Osteocyte (in vitro differentiated cells): ENCODE results near the gene RNF14. TPM values are rescaled to one million over a fixed set of nuclear protein-coding genes. Genes with fewer than 3 reads are reported as not detected.
"Not testable (repeated sequence)": the region's sequence is repeated elsewhere in the genome, so short reads cannot be mapped to it uniquely, and the experiment has no call there.

ENCODE experiments used
- DNase-seq: peaks from one replicate; pipeline ENCODE4 v3.0.0; 2021; ENCODE audit warnings: mixed read lengths; ENCODE audit not compliant: unreplicated experiment; ENCODE audit errors: extremely low spot score
- H3K27ac Mint-ChIP-seq: one replicate; pipeline ENCODE4 v1.8.0; 2021; ENCODE audit warnings: mild to moderate bottlenecking, mixed read lengths; ENCODE audit not compliant: unreplicated experiment
- H3K27me3 Mint-ChIP-seq: one replicate; pipeline ENCODE4 v1.8.0; 2021; ENCODE audit warnings: mixed read lengths; ENCODE audit not compliant: unreplicated experiment
- H3K36me3 Mint-ChIP-seq: one replicate; pipeline ENCODE4 v1.8.0; 2021; ENCODE audit warnings: mixed read lengths; ENCODE audit not compliant: unreplicated experiment
- H3K4me1 Mint-ChIP-seq: one replicate; pipeline ENCODE4 v1.8.0; 2021; ENCODE audit warnings: mixed read lengths; ENCODE audit not compliant: unreplicated experiment
- H3K4me3 Mint-ChIP-seq: one replicate; pipeline ENCODE4 v1.8.0; 2021; ENCODE audit warnings: mild to moderate bottlenecking, moderate library complexity, mixed read lengths; ENCODE audit not compliant: unreplicated experiment
- H3K9me3 Mint-ChIP-seq: one replicate; pipeline ENCODE4 v1.8.0; 2021; ENCODE audit warnings: mixed read lengths; ENCODE audit not compliant: unreplicated experiment
- total RNA-seq: library from RNA; stranded (reverse); gene quantifications from 2 replicates; pipeline ENCODE4 v1.2.1, GENCODE V29; 2021
- TF ChIP-seq, protein P1 (sequence below): fragments of 200-600 bp; sonication (generic); IDR thresholded peaks from 2 replicates; pipeline ENCODE4 v1.5.0; 2021; ENCODE audit warnings: antibody characterized with exemption, mild to moderate bottlenecking, moderate library complexity

Gene RNF14
- total RNA-seq, 1 donor from 2014 or later = 66.8 TPM

DNA sequence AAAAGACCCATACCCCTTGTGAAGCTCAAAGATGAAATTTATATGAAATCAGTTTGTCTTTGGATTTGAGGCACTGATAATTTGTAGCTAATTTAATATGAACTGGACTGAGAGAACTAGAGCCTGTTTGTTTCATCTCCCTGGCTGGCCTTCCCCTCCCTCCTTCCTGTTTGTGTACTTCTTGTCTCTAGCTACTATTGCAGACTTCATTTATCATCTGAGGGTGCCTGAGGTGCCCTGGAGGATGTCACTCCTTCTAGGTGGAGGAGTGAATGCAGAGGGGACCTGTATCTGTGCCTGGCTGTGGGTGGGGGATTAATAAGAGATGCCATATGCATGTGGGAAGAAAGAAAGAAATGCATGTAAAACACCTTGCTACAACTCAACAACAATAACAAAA is 66.1 kb downstream of the RNF14 start:
- H3K36me3 Mint-ChIP-seq = no peaks in the 10 kb centered on the region
- TF ChIP-seq, protein P1, sequence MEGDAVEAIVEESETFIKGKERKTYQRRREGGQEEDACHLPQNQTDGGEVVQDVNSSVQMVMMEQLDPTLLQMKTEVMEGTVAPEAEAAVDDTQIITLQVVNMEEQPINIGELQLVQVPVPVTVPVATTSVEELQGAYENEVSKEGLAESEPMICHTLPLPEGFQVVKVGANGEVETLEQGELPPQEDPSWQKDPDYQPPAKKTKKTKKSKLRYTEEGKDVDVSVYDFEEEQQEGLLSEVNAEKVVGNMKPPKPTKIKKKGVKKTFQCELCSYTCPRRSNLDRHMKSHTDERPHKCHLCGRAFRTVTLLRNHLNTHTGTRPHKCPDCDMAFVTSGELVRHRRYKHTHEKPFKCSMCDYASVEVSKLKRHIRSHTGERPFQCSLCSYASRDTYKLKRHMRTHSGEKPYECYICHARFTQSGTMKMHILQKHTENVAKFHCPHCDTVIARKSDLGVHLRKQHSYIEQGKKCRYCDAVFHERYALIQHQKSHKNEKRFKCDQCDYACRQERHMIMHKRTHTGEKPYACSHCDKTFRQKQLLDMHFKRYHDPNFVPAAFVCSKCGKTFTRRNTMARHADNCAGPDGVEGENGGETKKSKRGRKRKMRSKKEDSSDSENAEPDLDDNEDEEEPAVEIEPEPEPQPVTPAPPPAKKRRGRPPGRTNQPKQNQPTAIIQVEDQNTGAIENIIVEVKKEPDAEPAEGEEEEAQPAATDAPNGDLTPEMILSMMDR = no peak
- H3K27me3 Mint-ChIP-seq = peaks cover 12% of the 10 kb centered on the region
- no peak overlapping the region for H3K27ac Mint-ChIP-seq
- no peaks in the 10 kb centered on the region for H3K4me1 Mint-ChIP-seq
- no peak overlapping the region for H3K4me3 Mint-ChIP-seq
- DNase-seq = no peak
- H3K9me3 Mint-ChIP-seq = no peaks in the 10 kb centered on the region

DNA sequence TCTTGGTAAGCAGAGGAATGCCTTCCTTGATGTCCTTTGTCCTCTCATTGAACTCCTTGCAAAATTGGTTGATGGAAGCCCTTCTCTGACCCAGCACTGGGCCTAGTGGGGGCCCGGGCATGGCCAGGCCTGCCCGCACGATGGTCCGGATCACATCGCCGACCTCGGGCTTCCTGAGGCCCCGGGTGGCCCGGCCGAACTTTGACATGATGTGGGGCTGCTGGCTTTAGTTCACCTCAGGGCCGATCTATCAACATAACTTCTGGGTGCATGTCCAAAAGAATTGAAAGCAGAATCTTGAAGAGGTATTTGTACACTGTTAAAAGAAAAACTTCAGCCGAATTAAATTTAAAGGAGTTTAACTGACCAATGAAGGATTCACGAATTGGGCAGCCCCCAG is 68.0 kb downstream of the RNF14 start:
- H3K4me1 Mint-ChIP-seq = no peaks in the 10 kb centered on the region
- TF ChIP-seq, protein P1 = no peak
- H3K36me3 Mint-ChIP-seq = no peaks in the 10 kb centered on the region
- no peak overlapping the region for H3K27ac Mint-ChIP-seq
- H3K4me3 Mint-ChIP-seq = no peak overlapping the region
- no peak for DNase-seq
- no peaks in the 10 kb centered on the region for H3K9me3 Mint-ChIP-seq
- peaks cover 5% of the 10 kb centered on the region for H3K27me3 Mint-ChIP-seq

DNA sequence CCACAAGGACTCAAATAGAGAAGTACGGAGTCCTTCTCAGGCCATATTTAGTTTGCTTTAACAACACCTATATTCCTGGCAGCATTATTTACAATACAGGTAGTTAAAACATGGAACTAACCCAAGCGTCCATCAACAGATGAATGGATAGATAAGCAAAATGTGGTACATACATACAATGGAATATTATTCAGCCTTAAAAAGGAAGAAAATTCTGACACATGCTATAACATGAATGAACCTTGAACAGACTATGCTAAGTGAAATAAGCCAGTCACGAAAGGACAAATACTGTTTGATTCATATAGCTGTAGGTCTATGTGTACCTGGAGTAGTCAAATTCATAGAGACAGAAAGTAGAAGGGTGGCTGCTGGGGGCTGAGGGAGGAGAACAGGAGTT is 68.7 kb downstream of the RNF14 start:
- not testable (repeated sequence) for H3K4me1 Mint-ChIP-seq, H3K27ac Mint-ChIP-seq, H3K9me3 Mint-ChIP-seq, H3K27me3 Mint-ChIP-seq, H3K4me3 Mint-ChIP-seq, DNase-seq, H3K36me3 Mint-ChIP-seq

DNA sequence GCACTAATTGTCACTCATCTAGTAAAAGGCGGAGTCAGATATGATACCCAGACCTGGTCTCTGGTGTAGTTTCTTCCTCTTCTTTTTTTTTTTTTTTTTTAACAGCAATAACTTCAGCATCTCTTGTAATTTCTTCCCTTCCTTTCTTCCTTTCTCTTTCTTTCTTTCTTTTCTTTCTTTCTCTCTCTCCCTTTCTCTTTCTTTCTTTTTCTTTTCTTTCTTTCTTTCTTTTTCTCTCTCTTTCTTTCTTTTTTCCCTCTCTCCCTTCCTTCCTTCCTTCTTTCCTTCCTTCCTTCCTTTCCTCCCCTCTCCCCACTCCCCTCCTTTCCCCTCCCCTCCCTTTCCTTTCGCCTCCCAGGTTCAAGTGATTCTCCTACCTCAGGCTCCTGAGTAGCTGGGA is 69.8 kb downstream of the RNF14 start:
- H3K36me3 Mint-ChIP-seq = no peaks in the 10 kb centered on the region
- no peak overlapping the region for H3K4me3 Mint-ChIP-seq
- H3K27me3 Mint-ChIP-seq = peaks cover 3% of the 10 kb centered on the region
- H3K27ac Mint-ChIP-seq = no peak overlapping the region
- H3K4me1 Mint-ChIP-seq = no peaks in the 10 kb centered on the region
- no peak for DNase-seq
- TF ChIP-seq, protein P1 = no peak
- no peaks in the 10 kb centered on the region for H3K9me3 Mint-ChIP-seq

Other genes starting within 250 kb of the RNF14 start
- gene PCDH1, start 90.7 kb upstream of the RNF14 start, total RNA-seq = 6.3 and 7.3 TPM in 2 replicates
- gene DELE1, start 45.2 kb upstream of the RNF14 start, total RNA-seq = 60.2 and 64.1 TPM in 2 replicates
- gene PCDH12, start 10.9 kb upstream of the RNF14 start, total RNA-seq = not detected in 2 replicates
- 51.4 and 52.0 TPM in 2 replicates for gene GNPDA1, start 43.9 kb downstream of the RNF14 start, total RNA-seq
- gene NDFIP1, start 139.7 kb downstream of the RNF14 start, total RNA-seq = 62.7 and 70.0 TPM in 2 replicates